SIG-M5 (cell line): Measurements from ENCODE around the gene TMTC2.
A peak's percentile ranks its signal among the peaks of the same experiment; 100 is the strongest.

Experiments used
- DNase-seq: peaks from one replicate; lab custom pipeline; 2025; lab: John Stamatoyannopoulos, UW

The TMTC2 gene

GRCh38 chr12:82686168-82687020 is at the start of gene TMTC2:
Gene TMTC2, plus strand, starts transcription at chr12:82686906.
- DNase-seq = peak; percentile 21

- no peak for DNase-seq
These were observed 48.4 kb upstream of the TMTC2 start for GRCh38 chr12:82638324-82638723.

GRCh38 chr12:82644896-82645295 is 41.8 kb upstream of the TMTC2 start:
- DNase-seq = no peak

GRCh38 chr12:82645414-82645813 is 41.3 kb upstream of the TMTC2 start:
- no peak for DNase-seq

- DNase-seq = no peak
These were observed 38.9 kb upstream of the TMTC2 start for GRCh38 chr12:82647853-82648252.

- DNase-seq = no peak
These were observed 38.3 kb upstream of the TMTC2 start for GRCh38 chr12:82648259-82648909.

- no peak for DNase-seq
These were observed 35.9 kb upstream of the TMTC2 start for GRCh38 chr12:82650627-82651337.

- no peak for DNase-seq
These were observed 35.2 kb upstream of the TMTC2 start for GRCh38 chr12:82651489-82651888.

- no peak for DNase-seq
These were observed 34.6 kb upstream of the TMTC2 start for GRCh38 chr12:82652071-82652470.

GRCh38 chr12:82655751-82656150 is 31.0 kb upstream of the TMTC2 start:
- no peak for DNase-seq

- no peak for DNase-seq
These were observed 27.1 kb upstream of the TMTC2 start for GRCh38 chr12:82659343-82660207.

- no peak for DNase-seq
These were observed 26.0 kb upstream of the TMTC2 start for GRCh38 chr12:82660541-82661325.

GRCh38 chr12:82663893-82664292 is 22.8 kb upstream of the TMTC2 start:
- no peak for DNase-seq

GRCh38 chr12:82665142-82665923 is 21.4 kb upstream of the TMTC2 start:
- DNase-seq = no peak

GRCh38 chr12:82666830-82667229 is 19.9 kb upstream of the TMTC2 start:
- DNase-seq = no peak

- DNase-seq = no peak
These were observed 15.0 kb upstream of the TMTC2 start for GRCh38 chr12:82671673-82672195.

- no peak for DNase-seq
These were observed 13.8 kb upstream of the TMTC2 start for GRCh38 chr12:82672811-82673495.

- DNase-seq = no peak
These were observed 13.0 kb upstream of the TMTC2 start for GRCh38 chr12:82673698-82674097.

GRCh38 chr12:82675246-82675645 is 11.5 kb upstream of the TMTC2 start:
- no peak for DNase-seq
